Psoas muscle (tissue), 8 donors: ENCODE measurements around the gene AGTR1. TPM values are rescaled to one million over a fixed set of nuclear protein-coding genes. Genes with fewer than 3 reads are reported as not detected.

Experiments
- ATAC-seq, 4 donors: fragments of 200-7000 bp; cut with Tn5 transposase; one replicate each; pipeline ENCODE4 v1.9.1; 2020; ENCODE audit warnings: moderate library complexity in 3 of 4, mild to moderate bottlenecking in 2 of 4
- DNase-seq, 2 donors: peaks; one replicate each; pipeline ENCODE4 v3.0.0-alpha.2; 2020
- H3K27ac ChIP-seq: fragments of 200-600 bp; one replicate; pipeline ENCODE4 v1.8.0; 2022
- H3K27me3 ChIP-seq, 3 donors: fragments of 200-600 bp in 1 of 3; one replicate each; pipeline versions ENCODE4 v1.6.1 to v1.8.0; 2013 to 2022; ENCODE audit warnings: low read length in 2 of 3, mild to moderate bottlenecking in 2 of 3, moderate library complexity in 1 of 3; ENCODE audit not compliant: insufficient read depth in 3 of 3
- H3K36me3 ChIP-seq, 2 donors: fragments of 200-600 bp in 1 of 2; one replicate each; pipeline versions ENCODE4 v1.6.1 to v1.8.0; 2013 to 2022; ENCODE audit warnings: low read depth in 1 of 2, mild to moderate bottlenecking in 1 of 2, moderate library complexity in 1 of 2; ENCODE audit not compliant: insufficient read depth in 1 of 2
- H3K4me1 ChIP-seq: fragments of 200-600 bp; one replicate; pipeline ENCODE4 v1.8.0; 2022
- H3K4me3 ChIP-seq: fragments of 200-600 bp; one replicate; pipeline ENCODE4 v1.8.0; 2022; ENCODE audit warnings: mild to moderate bottlenecking
- H3K9me3 ChIP-seq: fragments of 200-600 bp; one replicate; pipeline ENCODE4 v1.8.0; 2022
- CTCF ChIP-seq: fragments of 200-600 bp; IDR thresholded peaks from one replicate; pipeline ENCODE4 v1.8.0; 2022; ENCODE audit warnings: antibody characterized with exemption
- WGBS, 3 donors: extraction: QIAGEN DNeasy Blood & Tissue Kit; methylation state at CpG; one replicate each; pipeline versions ENCODE4 v1.1.6 to v1.1.7; 2013; 5-methylcytosine and 5-hydroxymethylcytosine counted together
- intact Hi-C, 2 donors: fragments of 100-400 bp; cut with DNase I; formaldehyde crosslinking; loops; one replicate each; pipeline versions ENCODE4 v1.11.0 to v1.14.2; 2022
- polyA plus RNA-seq, 3 donors: library from polyadenylated mRNA; stranded (reverse); fragments of 200-250 nt; gene quantifications; one replicate each; pipeline ENCODE4 v1.2.3, GENCODE V29; 2013
- total RNA-seq, 4 donors: library from RNA; stranded (reverse); fragmentation: NEBNext Ultra II Directional in 2 of 4; extraction: Animal tissue kit (Norgen Biotek cat#: 25700) in 2 of 4; gene quantifications; one replicate each; pipeline versions ENCODE4 v1.2.1 to v1.2.4, GENCODE V29; 2021 to 2023
- donor health status: healthy with polysubstance abuse.
- donor health status: DM: no; HTN: no; CAD: no; lungs with moderate emphysema.
- donor health status: Bipolar disorder and iron deficiency.
- donor health status: healthy.
- donor health status: DM: yes; HTN: yes; CAD: no.
- donor health status: DM: no; HTN: no; CAD: no.
- donor health status: DM: no; HTN: no; CAD: no.
- donor health status: DM: yes; HTN: yes; CAD: no.

AGTR1 gene
- total and polyA plus RNA-seq, 7 donors = 3.1 to 11.4 (median 7.2) TPM

DNA sequence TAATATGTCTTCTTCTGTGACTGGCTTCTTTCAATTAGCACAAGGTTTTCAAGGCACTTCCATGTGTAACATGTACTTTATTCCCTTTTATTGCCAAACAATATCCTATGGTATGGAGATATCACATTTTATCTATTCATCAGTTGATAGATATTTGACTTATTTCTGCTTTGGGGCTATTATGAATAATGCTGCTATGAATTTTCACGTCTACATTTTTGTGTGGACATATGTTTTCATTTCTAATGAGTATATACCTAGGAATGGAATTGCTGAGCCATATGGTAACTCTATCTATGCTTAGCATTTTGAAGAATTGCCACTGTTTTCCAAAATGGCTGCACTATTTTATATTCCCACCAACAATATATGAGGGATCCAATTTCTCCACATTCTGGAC is 3.6 kb upstream of the AGTR1 start:
- ATAC-seq = no peak
- DNase-seq = no peak
- no peaks in the 10 kb centered on the region for H3K4me1 ChIP-seq
- no peaks in the 10 kb centered on the region for H3K36me3 ChIP-seq
- H3K4me3 ChIP-seq = no peak overlapping the region
- no peak overlapping the region for H3K27ac ChIP-seq
- intact Hi-C loops = no loop called here
- no peaks in the 10 kb centered on the region for H3K9me3 ChIP-seq
- peaks cover 0 to 14% (median 3%) of the 10 kb centered on the region in 3 donors for H3K27me3 ChIP-seq
- TF ChIP-seq CTCF = no peak
- WGBS, 3 donors = 61 to 68% (median 63%) methylated on average over 1 of the region's 1 CpG

DNA sequence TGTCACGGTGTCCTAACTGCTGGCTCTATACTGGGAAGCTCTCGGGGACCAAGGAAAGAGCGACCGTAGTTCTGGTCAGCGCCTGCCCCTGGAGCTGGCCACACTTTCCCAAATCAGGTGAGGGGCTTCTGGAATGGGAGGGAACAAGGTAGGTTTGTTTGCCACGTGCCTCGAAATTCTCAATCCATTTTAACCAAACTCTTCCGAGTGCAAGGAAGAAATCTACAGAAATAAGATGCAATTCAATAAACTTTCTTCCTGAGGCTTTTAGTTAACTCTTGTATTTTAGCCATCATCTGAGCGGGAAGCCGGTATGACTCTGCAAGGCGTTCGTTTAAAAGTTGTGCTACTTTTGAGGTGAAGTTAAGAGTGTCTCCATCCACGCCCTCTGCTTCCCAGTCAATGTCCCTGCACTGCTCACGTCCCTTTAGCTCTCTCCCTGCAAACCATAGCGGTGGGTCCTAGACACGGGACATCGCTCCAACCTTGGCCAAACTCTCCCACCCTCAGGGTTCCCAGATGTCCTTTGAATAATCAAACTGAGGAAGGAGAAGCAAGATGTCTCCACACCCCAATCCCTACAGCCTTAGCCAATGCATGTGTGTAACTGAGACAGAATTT is 597 bp downstream of the AGTR1 start:
- peak overlapping the region; percentile 69 for H3K4me3 ChIP-seq
- intact Hi-C loops = no loop called here
- H3K27me3 ChIP-seq = peaks cover 0 to 14% (median 3%) of the 10 kb centered on the region in 3 donors
- no peak for TF ChIP-seq CTCF
- no peaks in the 10 kb centered on the region for H3K9me3 ChIP-seq
- H3K36me3 ChIP-seq = no peaks in the 10 kb centered on the region
- DNase-seq (peak in 1 of 2 donors; percentile 16), ATAC-seq (peak in 1 of 4 donors; percentile 37)
- H3K4me1 ChIP-seq = no peaks in the 10 kb centered on the region
- H3K27ac ChIP-seq = peak overlapping the region; percentile 34
- WGBS, 3 donors = 39 to 44% (median 41%) methylated on average over 17 of the region's 17 CpGs

DNA sequence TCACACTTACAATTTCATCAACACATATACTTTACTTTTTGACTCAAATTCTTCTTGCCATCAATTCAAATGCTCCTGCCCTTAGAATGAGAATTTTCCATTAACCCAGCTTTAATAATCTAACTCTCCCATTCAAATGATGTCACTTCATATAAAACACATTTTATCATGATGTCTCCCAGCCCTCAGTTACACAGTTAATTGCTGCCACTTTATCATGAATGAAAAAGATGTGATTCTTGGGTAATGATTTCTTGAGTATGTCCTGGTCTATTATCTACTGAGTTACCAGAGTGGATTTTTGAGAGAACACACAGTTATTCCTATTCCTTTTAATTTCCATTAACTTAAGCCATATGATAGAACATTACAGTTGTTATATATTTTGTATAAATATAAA is 7.6 kb downstream of the AGTR1 start:
- H3K9me3 ChIP-seq = no peaks in the 10 kb centered on the region
- H3K4me1 ChIP-seq = no peaks in the 10 kb centered on the region
- no peak for DNase-seq
- H3K4me3 ChIP-seq = no peak overlapping the region
- no peak for TF ChIP-seq CTCF
- H3K27me3 ChIP-seq = no peaks in the 10 kb centered on the region
- no peak overlapping the region for H3K27ac ChIP-seq
- intact Hi-C loops = no loop called here
- ATAC-seq = no peak
- no peaks in the 10 kb centered on the region for H3K36me3 ChIP-seq

DNA sequence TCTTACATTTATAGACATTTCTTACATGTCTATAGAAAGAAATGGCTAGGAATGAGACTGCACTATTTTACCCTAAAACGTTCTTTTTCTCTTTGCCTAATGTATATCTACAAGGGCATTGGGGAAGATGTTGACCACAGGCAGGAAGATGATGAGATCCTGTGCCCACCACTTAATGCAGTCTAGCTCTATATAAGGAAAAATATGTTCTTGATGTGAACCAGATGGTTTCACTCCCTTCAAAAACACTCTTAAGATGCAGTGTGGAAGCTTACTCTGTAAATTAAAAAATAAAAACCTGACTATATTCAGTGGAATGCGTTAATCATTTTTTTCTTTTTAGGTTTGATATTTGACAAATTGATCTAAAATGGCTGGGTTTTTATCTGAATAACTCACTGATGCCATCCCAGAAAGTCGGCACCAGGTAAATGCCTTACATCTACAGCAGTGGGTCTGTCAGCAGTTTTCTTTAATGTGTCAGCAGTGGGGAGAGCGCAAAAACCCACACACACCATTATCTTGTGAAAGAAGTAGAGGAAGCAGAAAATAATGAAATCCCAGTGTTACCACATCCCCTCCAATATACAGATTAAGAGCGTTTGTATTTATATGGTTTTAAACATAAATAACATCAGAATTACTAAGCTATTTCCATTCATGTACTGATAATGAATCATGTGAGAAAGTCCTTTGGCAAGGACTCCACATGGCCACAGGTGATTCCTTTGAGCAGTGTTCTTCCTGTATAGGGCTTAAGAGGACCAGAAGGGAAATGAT is 10.1 kb downstream of the AGTR1 start:
- no peak for TF ChIP-seq CTCF
- Histone ChIP-seq H3K4me1 (no peaks in the 10 kb centered on the region), H3K27ac (no peak overlapping the region), H3K27me3 (no peaks in the 10 kb centered on the region), H3K4me3 (no peak overlapping the region), H3K9me3 (no peaks in the 10 kb centered on the region), H3K36me3 (no peaks in the 10 kb centered on the region)
- no peak for ATAC-seq
- no peak for DNase-seq
- 78 to 85% (median 85%) methylated on average over 5 of the region's 5 CpGs for WGBS, 3 donors
- intact Hi-C loops = no loop called here
